A549 (cell line): ENCODE results near the gene MFN2.

ENCODE experiments used
- BHLHE40 ChIP-seq: IDR thresholded peaks from 2 replicates; pipeline ENCODE4 v1.6.1; 2012; ENCODE audit warnings: low read depth, low read length, inconsistent platforms
- CEBPB ChIP-seq, 2 experiments: fragments of >200 bp in 1 of 2; sonication (Bioruptor Twin) in 1 of 2; formaldehyde crosslinking in 1 of 2; IDR thresholded peaks; 2 replicates each; pipeline ENCODE4 v1.6.1; 2012 to 2016
- EP300 ChIP-seq, 2 experiments: fragments of >200 bp; sonication (Bioruptor Twin); formaldehyde crosslinking; IDR thresholded peaks; 2 replicates in 1 of 2; 3 replicates in 1 of 2; pipeline ENCODE4 v1.6.1; 2016 to 2017
- ESRRA ChIP-seq: fragments of 150-350 bp; IDR thresholded peaks from 2 replicates; pipeline ENCODE4 v1.6.1; 2014; ENCODE audit warnings: mild to moderate bottlenecking, low read length, borderline replicate concordance
- FOSB ChIP-seq: fragments of 250-450 bp; sonication (Bioruptor Pico); IDR thresholded peaks from 2 replicates; pipeline ENCODE4 v1.5.0; 2020; ENCODE audit warnings: mild to moderate bottlenecking, moderate library complexity
- HES2 ChIP-seq: fragments of >200 bp; sonication (Bioruptor Twin); formaldehyde crosslinking; IDR thresholded peaks from 2 replicates; pipeline ENCODE4 v1.6.1; 2016
- MAX ChIP-seq: IDR thresholded peaks from 2 replicates; pipeline ENCODE4 v1.6.1; 2012
- PBX3 ChIP-seq: IDR thresholded peaks from 2 replicates; pipeline ENCODE4 v1.6.1; 2012
- POLR2A ChIP-seq: IDR thresholded peaks from 2 replicates; pipeline ENCODE4 v1.6.1; 2012; ENCODE audit warnings: mild to moderate bottlenecking, low read length
- POLR2AphosphoS2 ChIP-seq: conservative IDR thresholded peaks from 2 replicates; pipeline ENCODE4 v1.6.1; 2012; ENCODE audit warnings: low read length, improper control_type of control experiment, inconsistent platforms
- RAD21 ChIP-seq, 2 experiments: fragments of >200 bp in 1 of 2; sonication (Bioruptor Twin) in 1 of 2; formaldehyde crosslinking in 1 of 2; IDR thresholded peaks in 1 of 2; conservative IDR thresholded peaks in 1 of 2; 2 replicates in 1 of 2; 3 replicates in 1 of 2; pipeline ENCODE4 v1.6.1; 2012 to 2018; ENCODE audit warnings: inconsistent platforms in 1 of 2
- RNF2 ChIP-seq: fragments of 200-600 bp; sonication (generic); IDR thresholded peaks from 2 replicates; pipeline ENCODE4 v1.6.1; 2016; ENCODE audit warnings: low read depth, mild to moderate bottlenecking, antibody characterized with exemption, moderate library complexity, borderline replicate concordance
- TF ChIP-seq, protein P1 (sequence below): fragments of >200 bp; sonication (Bioruptor Twin); formaldehyde crosslinking; IDR thresholded peaks from 3 replicates; pipeline ENCODE4 v1.5.1; 2016

- no peak for TF ChIP-seq PBX3
- no peak for TF ChIP-seq HES2
- TF ChIP-seq, protein P1, sequence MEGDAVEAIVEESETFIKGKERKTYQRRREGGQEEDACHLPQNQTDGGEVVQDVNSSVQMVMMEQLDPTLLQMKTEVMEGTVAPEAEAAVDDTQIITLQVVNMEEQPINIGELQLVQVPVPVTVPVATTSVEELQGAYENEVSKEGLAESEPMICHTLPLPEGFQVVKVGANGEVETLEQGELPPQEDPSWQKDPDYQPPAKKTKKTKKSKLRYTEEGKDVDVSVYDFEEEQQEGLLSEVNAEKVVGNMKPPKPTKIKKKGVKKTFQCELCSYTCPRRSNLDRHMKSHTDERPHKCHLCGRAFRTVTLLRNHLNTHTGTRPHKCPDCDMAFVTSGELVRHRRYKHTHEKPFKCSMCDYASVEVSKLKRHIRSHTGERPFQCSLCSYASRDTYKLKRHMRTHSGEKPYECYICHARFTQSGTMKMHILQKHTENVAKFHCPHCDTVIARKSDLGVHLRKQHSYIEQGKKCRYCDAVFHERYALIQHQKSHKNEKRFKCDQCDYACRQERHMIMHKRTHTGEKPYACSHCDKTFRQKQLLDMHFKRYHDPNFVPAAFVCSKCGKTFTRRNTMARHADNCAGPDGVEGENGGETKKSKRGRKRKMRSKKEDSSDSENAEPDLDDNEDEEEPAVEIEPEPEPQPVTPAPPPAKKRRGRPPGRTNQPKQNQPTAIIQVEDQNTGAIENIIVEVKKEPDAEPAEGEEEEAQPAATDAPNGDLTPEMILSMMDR, result no peak
- no peak for TF ChIP-seq EP300 (IDR thresholded peaks at IDR 0.05)
- TF ChIP-seq ESRRA, result no peak
- no peak for TF ChIP-seq POLR2AphosphoS2
- TF ChIP-seq FOSB (CRISPR knock-in tag), result no peak
- TF ChIP-seq CEBPB (IDR thresholded peaks at IDR 0.05), result no peak
- no peak for TF ChIP-seq RAD21 (conservative IDR thresholded peaks at IDR 0.05 in 1 of 2, IDR thresholded peaks at IDR 0.05 in 1 of 2)
- no peak for TF ChIP-seq POLR2A
- no peak for TF ChIP-seq RNF2
- no peak for TF ChIP-seq MAX
- TF ChIP-seq BHLHE40, result no peak
Measured at GRCh38 chr1:11970441-11971185, 9.6 kb upstream of the MFN2 start.
